ENCODE data around the gene VSTM2L.

Gene VSTM2L

DNA sequence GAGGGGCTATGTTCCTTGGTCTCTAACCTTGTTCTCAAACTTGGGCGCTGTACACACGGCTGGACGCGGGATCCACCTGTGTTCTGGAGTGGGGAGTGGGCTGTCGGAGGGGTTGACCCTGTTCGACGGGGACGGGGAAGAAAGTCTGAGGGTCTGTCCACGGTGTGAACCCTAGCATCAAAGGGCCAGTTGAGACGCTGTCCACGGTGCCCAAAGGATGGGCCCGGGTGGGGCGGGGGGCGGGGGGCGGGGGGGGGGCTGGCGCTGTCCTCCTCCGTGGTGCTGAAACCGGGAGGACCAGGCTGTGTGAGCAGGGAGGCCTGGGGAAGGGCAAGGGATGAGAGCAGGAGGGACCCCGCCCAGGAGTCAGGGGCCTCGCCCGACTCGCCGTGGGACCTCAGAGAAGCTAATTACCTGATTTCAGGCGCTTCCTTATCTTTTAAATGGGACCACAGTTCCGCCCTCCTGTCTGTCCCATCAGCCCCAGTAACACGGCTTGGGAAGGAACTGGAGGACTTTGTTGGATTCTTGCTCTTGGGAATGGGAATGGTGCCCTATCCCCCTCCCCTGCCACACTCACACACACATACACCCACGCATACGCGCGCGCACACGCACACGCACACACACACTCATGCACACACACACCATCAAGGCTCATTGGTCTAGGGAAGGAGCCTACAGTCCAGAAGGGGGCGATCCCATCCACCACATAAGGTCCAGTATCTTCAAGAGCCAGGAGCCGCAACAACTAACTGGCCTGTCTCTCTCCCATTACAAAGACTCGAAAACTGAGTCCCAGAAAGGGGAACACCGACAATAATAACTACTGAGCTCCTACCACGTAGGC, 1.0 kb upstream of the VSTM2L start:
- DNase-seq = peak; percentile 89

DNA sequence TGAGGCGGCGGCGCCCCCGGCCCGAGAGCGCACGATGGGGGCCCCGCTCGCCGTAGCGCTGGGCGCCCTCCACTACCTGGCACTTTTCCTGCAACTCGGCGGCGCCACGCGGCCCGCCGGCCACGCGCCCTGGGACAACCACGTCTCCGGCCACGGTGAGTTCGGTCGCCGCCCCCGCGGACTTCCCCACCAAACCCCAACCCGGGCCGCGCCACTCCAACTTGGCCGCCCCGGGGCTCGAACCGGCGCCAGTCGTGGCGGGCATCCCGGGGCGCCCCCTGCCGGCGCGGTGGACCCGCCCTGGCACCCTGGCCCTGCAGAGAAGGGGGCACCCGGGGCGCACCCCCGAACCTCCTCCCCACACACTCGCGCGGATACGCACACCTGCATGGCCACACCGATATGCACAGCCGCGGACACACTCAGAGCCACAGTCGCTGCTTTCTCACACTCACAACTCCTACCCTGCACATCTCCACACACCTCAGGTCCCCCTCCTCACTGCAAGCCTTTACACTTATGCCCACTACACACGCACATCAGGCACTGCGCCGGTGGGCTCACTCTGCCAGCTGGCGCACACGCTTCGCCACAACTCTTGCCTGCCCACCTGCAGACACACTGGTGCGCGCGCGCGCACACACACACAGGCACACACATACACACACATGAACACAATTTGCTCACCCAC, 535 bp downstream of the VSTM2L start:
- peak; percentile 75 for DNase-seq

DNA sequence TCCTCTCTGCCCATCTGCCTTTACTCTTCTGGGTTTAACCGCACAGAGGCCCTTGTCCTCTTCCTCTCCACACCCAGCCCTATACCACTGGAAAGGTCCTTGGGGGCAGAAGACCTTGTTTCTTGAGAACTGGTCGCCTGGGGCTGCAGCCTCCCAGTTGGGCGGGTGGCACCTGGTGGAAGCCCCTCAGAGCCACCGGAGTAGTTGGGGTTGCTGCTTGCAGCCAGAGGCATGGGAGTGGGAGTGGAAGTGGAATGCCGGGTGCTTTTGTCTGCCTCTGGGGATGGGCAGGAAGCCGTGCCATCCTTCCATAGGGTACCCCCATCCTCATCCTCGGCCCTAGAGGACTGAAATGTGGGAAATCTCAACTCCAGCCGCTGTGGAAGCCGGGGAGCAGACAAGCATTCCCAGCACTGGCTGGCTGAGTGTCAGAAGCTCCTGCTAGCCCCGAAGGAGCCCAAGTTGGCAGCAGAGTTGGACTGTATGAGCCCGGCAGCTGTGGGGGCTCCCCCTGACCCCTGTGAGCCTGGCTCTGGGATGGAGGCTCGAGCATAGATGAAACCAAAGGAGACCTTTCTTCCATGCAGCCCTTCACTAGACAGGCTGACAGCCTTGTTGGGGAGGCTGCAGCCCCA, 1.2 kb downstream of the VSTM2L start:
- DNase-seq = no peak

DNA sequence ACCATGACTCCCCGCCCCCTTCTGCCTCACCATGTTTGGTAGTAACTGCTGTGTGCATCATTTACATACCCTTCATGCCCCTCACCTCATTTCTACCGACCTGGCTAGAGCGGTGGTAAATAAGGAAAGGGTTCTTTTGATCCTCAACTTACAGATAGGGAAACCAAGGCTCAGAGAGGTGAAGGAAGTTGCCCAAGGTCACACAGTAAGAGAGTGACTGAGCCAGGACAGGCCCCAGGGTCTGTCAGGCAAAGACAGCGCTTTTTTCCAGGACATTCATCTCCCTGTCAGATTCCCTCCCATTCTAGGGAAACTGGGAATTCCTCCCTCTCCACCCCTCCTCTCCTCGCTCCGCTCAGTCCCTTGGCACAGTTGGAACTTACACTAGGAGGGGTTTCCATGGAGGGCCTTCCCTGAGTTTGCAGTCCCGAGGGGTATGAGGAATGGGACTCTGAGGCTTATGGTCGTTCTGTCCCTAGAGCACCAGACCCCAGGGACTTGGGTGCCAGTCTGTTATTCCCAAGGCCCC, 2.0 kb downstream of the VSTM2L start:
- DNase-seq = no peak

DNA sequence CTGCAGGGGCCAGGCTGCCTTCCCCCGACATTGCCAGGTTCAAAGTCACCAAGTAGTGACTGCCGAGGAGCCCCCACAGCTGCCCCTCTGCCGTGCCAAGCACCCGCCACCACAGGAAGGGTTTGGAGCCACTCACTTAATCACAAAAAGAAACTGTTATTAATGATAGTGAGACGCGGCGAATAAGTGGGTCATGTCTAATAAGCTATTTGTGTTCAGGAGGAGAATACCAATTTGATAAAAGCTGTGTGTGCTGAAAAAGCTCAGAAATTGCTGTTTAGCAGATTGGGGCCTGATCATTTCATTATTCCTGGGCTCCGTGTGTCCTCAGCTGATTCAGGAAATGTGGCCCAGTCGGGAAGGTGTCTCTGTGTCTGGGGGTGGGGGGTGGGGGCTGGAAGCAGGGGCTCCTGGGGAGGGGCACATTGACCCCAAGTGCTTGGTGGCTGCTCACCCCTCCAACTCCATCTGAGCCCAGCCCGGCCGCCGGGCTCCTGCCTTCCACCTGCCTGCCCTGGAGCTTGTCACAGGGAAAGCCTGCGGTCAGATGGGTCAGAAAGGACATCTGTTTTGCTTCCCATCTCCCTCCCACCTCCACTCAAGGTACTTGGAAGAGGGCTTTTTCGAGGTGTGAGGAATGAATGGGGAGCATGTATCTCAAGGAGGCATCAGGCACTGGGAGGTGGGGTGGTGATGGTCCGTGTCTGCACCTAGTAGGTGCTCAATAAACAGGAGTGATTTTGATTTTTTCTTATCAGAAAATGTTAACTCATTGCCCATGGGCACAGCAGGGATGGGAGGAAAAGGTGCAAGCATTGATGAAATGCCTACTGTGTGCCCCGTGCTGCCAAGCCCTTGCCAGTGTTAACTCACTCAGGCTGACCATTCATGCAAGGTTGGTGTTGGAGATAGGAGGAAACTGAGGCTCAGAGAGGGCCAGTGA, 3.0 kb downstream of the VSTM2L start:
- no peak for DNase-seq

DNA sequence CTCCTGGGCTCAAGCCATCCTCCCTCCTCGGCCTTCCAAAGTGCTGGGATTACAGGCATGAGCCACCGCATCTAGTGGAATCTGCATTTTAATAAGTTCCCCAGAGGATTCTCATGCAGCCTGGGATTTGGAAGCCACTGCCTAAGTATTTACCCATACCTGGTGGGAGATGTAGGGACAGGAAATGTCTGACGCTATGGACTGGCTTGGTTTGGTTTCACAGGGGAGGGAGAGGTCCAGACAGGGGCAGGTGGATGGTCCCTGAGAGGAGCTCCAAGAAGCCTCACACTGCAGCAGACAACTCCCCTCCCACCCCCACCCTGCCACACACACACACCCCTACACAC, 4.4 kb downstream of the VSTM2L start:
- no peak for DNase-seq

DNA sequence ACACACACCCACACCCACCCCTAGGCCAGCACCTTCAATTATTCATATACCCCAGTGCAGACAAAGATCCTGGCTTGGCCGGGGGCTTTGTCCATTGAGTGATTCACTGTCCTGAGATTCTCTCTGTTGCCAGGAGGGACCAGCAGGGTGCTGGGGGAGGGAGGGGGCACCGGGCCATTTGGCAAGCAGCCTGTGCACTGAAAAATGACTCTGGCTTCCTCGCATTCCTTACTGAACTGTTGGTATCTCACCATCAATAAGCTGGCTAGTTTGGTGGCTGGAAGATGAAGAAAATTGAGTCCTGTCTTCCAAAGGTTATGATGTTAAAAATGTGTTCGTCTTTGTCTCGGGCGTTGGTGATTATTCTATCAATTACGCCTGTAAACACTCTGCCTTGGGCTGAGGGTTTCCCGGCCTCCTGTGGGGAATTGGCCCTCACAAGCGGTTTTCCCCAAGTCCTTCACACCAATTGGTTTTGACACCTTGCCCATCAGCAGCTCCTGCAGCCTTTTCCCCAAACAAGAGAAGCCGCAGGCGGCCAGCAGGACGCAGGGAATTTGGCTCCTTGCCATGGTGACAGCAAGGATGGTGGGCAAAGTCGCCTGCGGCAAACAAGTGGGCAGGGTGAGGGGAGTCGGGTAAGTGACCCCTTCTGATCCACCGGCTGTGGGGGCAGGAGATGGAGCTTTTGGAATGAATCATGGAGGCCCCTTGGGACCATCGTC, 4.9 kb downstream of the VSTM2L start:
- peak; percentile 76 for DNase-seq

DNA sequence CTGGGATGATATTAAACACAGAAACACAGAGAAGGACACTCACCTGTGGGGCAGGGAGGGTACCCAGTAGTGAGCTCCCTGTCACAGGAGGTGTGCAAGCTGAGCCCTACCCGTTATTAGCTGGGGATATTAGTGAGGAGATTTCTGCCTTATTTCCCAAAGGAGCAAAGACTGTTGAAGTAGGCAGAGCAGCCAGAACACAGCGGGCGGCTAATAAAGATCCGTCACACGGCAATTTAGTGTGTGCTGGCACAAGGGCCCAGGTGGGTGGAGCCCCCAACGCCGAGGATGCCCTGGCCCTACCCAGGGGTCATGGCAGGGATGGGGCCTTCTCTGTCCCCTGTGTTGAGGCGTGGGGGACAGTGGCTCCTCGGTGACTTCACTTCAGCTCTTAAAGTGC, 8.3 kb downstream of the VSTM2L start:
- no peak for DNase-seq

DNA sequence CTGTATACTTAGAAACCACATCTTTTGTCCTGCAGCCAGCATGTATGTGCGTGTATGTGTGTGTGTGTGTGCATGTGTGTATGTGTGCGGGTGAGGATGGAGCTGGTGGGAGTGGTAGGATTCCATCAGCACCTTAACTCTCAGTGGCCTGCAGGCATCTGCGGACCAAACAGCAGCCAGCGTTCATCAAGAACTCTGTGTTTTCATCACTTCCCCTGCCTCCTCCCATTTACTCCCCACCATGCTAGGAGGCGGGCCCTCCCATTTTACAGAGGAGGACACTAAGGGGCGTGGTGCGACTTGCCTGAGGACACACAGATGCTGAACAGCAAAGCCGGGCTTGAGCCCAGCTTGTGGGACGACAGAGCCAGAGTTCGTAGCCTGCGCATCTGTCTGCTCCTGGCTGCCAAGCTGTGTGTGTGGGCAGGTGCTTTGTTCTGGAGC, 8.9 kb downstream of the VSTM2L start:
- DNase-seq = no peak

DNA sequence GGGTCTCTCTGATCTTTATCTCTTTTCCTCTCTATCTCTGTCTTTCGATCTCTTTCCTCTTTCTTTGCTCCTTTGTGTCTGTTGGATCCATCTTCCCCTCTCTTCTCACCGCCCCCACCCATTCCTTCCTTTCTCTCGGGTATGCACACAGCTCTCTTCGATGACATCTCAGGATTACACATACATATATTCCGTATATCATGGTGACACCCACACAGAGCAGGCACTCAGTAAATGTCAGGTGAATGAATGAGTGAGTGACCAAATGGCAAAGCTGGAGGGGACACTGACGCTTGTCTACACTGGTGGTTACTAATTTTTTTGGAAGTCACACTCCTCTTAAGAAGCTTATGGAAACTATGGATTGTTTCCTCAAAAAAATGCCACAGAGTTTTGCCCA, 9.9 kb downstream of the VSTM2L start:
- DNase-seq = no peak

DNA sequence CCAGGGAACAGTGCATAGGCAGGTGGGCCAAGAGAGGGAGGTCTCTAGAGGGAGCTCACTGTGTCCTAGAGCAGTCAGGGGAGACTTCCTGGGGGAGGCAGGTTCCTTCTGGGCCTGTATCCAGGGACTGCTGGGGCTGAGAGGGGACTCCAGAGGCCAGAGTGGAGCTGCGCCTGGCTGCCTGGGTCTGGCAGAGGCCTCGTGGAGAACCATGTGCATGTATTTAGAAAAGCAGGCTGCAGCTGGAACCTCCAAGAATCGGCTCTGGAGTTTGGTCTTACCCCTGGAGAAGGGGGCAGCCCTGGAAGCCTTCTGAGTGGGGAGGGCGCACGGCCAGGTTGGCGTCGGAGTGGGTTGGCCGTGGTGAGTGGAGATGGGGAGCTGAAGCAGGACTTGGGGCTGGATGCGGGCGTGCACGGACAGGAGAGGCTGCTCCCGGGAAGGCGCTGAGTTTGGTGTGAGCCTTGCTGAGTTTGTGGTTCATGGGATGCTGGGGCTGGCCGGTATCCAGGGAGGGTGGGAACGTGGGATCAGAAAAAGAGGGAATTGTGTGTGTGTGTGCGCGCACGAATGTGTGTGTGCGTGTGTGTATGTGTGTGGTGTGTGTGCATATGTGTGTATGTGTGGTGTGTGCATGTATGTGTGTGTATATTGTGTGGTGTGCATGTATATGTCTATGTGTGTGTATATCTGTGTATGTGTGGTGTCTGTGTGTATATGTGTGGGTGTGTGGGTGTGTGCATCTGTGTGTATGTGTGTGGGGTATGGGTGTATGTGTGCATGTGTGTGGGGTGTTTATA, 10.8 kb downstream of the VSTM2L start:
- DNase-seq = no peak

DNA sequence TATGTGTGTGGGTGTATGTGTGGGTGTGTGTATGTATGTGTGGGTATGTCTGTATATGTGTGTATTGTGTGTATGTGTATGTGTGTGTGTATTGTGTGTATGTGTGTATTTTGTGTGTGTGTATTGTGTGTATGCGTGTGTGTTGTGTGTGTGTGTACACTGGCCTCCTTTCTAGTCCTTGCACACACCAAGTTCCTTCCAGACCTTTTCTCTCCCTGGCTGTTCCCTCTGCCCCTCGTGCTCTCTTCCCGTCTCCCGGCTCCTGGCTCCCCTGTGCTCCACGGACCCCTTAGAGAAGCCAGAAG, 11.4 kb downstream of the VSTM2L start:
- DNase-seq = no peak

DNA sequence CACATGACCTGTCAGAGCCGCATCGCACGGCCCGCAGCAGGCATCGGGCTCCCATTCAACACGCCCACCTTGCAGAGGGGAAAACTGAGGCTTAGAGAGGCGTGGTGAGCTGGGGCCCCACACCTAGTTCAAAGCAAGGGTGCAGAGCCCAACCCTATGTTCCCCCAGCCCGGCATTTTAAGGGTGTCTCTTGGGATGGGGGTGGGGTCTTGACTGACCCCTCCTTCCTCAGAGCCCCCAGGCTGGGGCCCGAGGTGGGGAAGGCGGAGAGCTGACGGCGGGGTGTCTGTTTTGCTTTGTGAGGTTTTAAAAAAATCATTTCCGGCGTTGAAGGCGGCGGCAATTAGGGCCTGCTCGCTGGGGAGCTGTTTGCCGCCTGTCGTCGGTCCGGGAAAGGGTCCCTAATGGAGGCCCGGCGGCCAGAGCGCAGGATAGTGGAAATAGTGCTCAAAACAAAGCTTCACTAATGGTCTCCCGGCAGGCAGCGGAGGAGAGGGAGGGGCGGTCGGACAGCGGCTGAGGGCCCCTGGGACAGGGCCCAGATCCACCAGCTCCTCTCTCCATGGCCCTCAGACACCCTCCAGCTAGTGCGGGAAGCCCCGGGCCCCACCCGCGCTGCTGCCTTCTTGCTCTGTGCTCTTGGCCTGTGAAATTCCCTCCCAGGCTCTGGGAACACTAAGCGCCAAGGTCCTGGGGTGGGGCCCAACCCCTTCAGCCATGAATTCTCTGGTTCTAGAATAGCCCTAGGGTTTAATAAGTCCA, 11.9 kb downstream of the VSTM2L start:
- DNase-seq = no peak

DNA sequence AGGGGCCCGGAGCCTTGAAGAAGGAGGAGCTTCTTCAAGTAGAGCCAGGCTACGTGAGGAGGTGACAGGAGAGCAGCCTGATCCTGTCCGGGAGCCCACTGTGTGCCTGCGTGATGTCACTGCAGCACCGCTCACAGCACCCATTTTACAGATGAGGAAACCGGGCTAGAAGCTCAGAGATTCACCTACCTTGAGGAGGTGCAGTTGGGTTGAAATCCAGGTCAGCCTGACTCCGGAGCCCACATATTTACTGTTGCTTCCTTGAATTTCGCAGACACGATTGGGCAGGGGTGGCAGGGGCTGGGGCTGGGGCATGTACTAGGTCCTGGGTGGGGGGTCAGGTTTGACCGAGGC, 12.5 kb downstream of the VSTM2L start:
- no peak for DNase-seq

DNA sequence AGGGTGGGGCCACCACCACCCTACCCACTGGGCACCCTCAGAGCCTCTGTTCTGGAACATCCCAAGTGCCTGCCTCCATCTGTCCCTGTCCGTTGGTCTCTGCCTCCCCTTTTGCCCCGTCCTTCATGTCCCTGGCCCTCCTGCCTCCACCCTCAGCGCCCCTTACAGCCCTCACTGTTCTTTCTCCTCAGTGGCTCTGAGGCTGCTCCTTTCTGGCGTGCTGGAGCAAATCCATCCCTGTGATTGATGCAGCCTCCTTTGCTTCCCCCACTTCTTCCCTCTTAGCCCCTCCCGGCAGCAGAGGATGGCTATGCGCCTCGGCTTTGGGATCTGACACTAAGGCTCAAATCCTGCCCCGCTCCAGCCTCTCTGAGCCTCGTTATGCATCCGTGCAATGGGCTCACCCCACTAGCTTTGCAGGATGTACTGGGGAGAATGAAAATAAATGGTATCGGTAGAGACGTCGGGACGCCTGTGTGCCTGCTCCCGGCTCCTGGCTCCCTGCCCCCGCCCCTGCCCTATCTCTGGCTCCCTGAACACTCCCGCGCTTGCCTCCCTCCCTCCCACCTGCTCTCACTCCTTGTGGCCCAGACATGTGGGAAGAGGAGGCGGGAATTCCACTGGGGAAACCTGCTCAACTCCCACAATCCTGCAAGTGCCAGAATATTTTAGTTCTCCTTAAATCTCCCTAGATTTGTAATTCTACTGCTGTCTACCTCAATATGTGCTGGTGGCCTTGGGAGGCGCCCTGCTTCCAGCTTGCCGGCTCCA, 13.1 kb downstream of the VSTM2L start:
- no peak for DNase-seq

DNA sequence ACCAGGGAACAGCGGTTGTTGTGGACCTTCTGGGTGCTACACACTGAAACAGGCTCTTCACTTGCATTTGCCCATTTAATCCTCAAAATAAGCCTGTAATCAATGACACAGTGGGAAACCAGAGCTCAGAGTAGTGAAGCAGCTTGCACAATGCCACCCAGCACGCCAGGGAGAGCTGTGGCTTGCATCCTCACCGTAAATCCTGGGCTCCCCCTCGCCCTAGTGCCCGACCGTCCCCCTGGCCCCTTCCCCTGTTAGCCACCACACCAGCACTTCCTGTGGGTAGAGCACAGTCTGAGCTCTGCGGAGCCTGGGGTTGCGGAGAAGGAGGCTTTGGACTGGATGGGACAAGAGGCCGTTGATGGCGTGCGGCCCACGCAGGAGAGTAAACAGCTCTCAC, 14.5 kb downstream of the VSTM2L start:
- no peak for DNase-seq

DNA sequence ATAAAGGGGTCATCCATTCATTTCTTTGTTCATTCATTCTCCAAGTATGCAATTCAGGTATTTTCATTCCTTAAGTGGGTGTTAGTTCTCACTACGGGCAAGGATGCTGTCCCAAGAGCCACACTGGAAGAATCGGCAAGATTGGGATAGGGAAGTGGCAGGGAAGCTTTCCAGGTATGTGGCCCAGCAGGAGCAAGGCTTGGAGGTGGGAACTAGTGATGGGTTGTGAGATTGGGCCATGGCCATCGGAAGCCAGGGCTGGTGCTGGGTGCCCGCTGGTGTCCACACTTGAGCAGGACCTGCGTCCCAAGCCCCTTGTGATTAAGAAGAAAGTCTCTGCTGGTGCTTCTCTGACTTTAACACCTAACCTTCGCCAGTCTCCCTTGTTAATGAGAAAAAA, 15.1 kb downstream of the VSTM2L start:
- DNase-seq = no peak

DNA sequence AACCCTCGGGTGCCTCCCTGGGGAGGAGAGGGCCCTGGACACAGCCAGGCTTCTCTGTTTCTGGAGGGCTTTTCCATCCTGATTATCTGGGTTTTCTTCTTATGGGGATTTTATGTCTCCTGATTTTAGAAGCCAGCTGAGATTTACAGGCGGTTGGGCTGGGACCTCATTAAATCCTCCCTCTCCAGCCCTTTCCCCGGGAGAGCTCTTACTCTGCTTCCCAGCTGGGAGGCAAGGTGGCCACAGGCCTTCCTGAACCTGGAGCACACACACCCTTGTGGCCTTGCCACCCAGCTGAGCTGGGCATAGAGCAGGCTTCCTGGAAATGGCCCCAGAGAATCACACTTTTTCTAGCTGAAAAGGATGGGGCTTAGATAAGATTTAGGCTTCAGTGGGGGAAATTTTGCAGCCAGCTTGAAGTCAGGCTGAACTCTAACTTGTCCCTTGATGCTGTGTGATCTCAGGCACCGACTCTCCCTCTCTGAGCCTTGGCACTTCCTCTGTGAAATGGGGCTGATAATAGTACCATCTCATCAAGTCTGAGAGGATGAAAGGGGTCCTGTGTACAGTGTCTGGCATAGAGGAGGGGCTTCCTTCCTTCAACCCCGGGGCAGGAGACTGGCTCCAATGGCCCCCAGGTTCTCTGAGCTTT, 16.6 kb downstream of the VSTM2L start:
- DNase-seq = no peak

DNA sequence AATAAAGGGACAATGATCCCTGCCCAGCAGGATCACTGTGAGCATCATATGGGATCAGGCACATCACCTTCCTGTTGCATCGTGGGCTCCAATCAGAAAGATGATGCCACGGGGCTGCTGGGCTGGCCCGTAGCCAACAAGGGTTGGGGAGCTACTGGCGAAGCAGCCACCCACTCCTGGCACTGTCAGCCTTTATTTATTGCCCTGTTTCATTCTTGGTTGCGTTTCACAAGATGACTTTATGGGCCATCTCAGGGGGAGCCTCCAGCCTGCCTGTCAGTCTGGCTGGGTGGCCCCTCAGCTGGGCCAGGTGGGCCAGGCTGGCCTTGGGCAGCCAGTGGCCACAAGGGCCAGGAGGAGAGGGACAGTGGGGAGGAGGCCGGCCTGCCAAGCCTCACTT, 17.3 kb downstream of the VSTM2L start:
- no peak for DNase-seq
